BE2C (cell line): ENCODE measurements around the gene DMC1.
"Not testable (repeated sequence)": the region's sequence is repeated elsewhere in the genome, so short reads cannot be mapped to it uniquely, and the experiment has no call there.

Experiments
- DNase-seq: peaks from one replicate; pipeline ENCODE4 v3.0.0-alpha.2; 2020
- H3K27me3 ChIP-seq: fragments of 250-450 bp; sonication (Bioruptor Pico); 2 replicates; pipeline ENCODE4 v1.5.1; 2020; ENCODE audit warnings: mild to moderate bottlenecking
- H3K36me3 ChIP-seq: fragments of 250-450 bp; sonication (Bioruptor Pico); 2 replicates; pipeline ENCODE4 v1.5.1; 2020; ENCODE audit warnings: mild to moderate bottlenecking
- H3K4me1 ChIP-seq: fragments of 250-450 bp; sonication (Bioruptor Pico); 2 replicates; pipeline ENCODE4 v1.5.1; 2020
- H3K4me3 ChIP-seq: 2 replicates; pipeline ENCODE4 v1.5.1; 2011; ENCODE audit warnings: low read depth, low read length
- H3K9me3 ChIP-seq: fragments of 250-450 bp; sonication (Bioruptor Pico); 2 replicates; pipeline ENCODE4 v1.5.1; 2020
- TF ChIP-seq, protein P1 (sequence below): IDR thresholded peaks from 2 replicates; pipeline ENCODE4 v1.5.1; 2012; ENCODE audit warnings: mild to moderate bottlenecking, low read depth, low read length

The DMC1 gene

DNA sequence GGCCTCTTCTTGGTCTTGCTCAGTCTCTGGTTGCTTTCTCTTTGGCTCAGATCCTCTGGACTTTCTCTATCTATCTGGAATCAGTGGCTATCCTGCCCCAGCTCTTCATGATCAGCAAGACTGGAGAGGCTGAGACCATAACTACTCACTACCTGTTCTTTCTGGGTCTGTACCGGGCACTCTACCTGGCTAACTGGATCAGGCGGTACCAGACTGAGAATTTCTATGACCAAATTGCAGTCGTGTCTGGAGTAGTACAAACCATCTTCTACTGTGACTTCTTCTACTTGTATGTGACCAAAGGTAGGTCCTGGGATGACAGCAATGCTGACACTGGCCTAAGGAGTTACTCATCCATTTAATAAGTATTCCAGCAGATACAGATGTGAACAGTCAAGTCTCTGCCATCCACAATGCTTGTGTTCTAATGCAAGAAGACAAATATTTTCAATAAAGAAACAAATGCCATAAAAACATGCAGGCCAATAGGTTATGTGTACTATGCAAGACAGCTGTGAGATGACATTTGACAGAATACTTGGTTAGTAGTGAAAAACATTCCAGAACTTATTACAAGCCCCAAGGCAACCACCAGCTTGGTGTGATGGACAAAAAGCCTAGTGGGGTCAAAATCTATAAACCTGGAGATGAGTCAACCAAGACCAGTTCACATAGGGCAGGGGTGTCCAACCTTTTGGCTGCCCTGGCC is 88.7 kb downstream of the DMC1 start:
- Histone ChIP-seq H3K36me3 (peaks cover 56% of the 10 kb centered on the region), H3K4me1 (no peaks in the 10 kb centered on the region), H3K9me3 (no peaks in the 10 kb centered on the region), H3K4me3 (no peak overlapping the region), H3K27me3 (no peaks in the 10 kb centered on the region)
- TF ChIP-seq, protein P1, sequence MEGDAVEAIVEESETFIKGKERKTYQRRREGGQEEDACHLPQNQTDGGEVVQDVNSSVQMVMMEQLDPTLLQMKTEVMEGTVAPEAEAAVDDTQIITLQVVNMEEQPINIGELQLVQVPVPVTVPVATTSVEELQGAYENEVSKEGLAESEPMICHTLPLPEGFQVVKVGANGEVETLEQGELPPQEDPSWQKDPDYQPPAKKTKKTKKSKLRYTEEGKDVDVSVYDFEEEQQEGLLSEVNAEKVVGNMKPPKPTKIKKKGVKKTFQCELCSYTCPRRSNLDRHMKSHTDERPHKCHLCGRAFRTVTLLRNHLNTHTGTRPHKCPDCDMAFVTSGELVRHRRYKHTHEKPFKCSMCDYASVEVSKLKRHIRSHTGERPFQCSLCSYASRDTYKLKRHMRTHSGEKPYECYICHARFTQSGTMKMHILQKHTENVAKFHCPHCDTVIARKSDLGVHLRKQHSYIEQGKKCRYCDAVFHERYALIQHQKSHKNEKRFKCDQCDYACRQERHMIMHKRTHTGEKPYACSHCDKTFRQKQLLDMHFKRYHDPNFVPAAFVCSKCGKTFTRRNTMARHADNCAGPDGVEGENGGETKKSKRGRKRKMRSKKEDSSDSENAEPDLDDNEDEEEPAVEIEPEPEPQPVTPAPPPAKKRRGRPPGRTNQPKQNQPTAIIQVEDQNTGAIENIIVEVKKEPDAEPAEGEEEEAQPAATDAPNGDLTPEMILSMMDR, result no peak
- no peak for DNase-seq

DNA sequence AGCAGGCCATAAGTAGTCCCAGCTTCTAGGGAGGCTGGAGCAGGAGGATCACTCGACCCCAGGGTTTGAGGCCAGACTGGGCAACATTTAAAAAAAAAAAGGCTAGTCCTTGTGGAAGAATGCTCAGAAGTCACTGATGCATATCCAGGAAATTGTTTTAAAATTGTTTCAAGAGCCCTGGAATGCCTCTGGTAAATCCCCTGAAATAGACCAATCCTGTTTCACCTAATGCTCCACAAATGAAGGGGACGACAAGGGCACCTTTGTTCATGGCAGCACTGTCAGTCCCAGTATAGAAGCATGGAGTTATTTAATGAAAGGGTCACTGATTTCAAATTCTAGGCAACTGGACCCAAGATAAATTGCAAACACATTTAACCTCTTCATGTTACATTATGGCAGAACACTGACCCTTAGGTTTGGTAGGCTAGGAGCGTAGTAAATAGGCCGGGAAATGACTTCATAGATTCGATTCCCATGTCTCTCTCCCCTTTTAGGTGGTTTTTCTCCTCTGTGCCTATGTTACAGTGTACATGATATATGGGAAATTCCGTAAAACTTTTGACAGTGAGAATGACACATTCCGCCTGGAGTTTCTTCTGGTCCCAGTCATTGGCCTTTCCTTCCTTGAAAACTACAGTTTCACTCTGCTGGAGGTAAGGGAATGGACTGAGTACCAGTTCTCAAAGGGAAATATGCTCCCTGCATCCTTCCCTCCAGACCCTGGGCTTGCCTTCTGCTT is 90.7 kb downstream of the DMC1 start:
- Histone ChIP-seq H3K36me3 (peaks cover 40% of the 10 kb centered on the region), H3K4me3 (no peak overlapping the region), H3K4me1 (no peaks in the 10 kb centered on the region), H3K9me3 (no peaks in the 10 kb centered on the region), H3K27me3 (no peaks in the 10 kb centered on the region)
- no peak for DNase-seq
- TF ChIP-seq, protein P1, result no peak

DNA sequence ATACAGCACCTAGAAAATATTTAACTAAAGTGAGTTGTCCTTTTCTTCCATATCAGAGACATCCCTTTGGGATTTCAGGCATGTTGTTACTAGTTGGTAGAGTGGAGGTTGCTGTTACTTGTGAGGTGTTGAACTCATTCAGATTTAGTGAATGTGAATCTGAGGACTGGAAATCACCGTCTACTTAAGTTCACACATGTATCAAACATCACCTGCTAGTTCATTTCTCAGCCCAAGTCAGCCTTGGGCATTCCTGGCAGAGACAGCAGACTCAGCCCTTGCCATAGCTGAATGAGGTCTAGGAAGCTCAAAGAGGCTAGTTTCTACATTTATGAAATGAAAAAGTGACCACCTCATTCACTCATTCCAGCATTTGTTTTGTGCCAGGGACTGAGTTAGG is 92.4 kb downstream of the DMC1 start:
- TF ChIP-seq, protein P1, result no peak
- no peaks in the 10 kb centered on the region for H3K9me3 ChIP-seq
- no peaks in the 10 kb centered on the region for H3K4me1 ChIP-seq
- no peak overlapping the region for H3K4me3 ChIP-seq
- no peak for DNase-seq
- H3K27me3 ChIP-seq, result no peaks in the 10 kb centered on the region
- peaks cover 23% of the 10 kb centered on the region for H3K36me3 ChIP-seq

DNA sequence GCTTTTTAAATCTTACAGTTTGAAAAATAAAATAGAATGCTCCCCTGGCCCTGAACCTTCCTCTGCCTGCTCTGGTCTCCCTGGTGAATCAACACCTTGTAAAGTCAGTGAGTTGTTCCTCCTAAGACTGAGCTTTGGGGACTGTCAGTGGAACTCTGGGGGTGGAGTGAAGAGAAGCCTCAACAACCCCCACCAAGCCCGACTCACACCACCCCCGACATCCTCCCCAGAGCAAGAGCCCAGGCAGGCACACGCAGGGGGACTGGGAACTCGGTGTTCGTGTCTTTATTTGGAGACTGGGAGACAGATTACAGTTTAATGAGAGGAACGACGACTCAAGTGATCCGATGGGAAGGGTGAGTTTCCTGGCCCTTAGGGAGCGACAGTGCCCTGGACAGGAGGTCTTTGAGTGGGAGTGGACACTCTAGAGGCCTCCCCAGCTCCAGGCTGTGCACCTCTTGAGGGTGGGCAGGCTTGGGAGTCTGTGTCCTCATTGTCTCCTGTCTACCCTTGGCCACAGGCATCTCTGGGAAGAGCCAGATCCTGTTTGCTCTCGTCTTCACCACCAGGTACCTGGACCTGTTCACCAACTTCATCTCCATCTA is 95.9 kb downstream of the DMC1 start:
- TF ChIP-seq, protein P1, result no peak
- H3K4me3 ChIP-seq, result no peak overlapping the region

DNA sequence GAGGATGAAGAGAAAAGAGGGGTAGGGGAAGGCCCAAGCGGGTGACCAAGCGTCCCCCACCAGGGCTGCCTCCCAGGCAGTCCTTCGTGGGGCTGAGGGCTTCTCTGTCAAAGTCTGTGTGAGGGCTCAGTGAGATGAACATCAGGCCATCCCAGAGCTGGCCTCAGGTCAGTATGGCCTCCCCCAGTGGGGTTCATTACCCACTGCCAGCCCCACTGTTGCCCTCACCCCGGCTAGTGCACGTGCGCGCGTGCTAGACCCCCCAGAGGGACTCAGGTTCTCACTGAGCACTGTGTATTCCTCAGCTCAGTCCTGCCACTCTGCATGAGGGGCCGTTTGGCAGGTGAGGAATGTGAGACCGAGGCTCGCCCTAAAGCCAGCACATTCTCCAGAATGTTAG is 98.7 kb downstream of the DMC1 start:
- DNase-seq, result no peak
- H3K36me3 ChIP-seq, result no peaks in the 10 kb centered on the region
- H3K4me1 ChIP-seq, result no peaks in the 10 kb centered on the region
- TF ChIP-seq, protein P1, result no peak
- no peak overlapping the region for H3K4me3 ChIP-seq
- H3K9me3 ChIP-seq, result no peaks in the 10 kb centered on the region
- no peaks in the 10 kb centered on the region; the same call in 1 of the 2 replicates for H3K27me3 ChIP-seq

More for the DNA sequence above, 95.9 kb downstream of the DMC1 start:
- H3K9me3 ChIP-seq, result no peaks in the 10 kb centered on the region
- DNase-seq, result no peak
- H3K36me3 ChIP-seq, result no peaks in the 10 kb centered on the region
- no peaks in the 10 kb centered on the region for H3K4me1 ChIP-seq
- H3K27me3 ChIP-seq, result no peaks in the 10 kb centered on the region; the same call in 1 of the 2 replicates

DNA sequence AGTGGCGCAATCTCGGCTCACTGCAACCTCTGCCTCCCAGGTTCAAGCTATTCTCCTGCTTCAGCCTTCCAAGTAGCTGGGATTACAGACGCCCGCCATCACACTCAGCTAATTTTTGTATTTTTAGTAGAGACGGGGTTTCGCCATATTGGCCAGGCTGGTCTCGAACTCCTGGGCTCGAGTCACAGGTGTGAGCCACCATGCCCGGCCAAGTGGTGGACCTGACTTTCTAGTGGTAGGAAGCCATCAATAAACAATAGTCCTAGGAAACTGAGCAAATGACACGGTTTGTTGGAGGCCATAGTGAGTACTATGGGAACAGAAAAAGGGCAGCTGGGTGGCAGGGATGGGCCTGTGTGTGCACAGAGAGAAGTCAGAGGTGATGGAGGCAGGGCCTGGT is 99.8 kb downstream of the DMC1 start:
- not testable (repeated sequence) for H3K27me3 ChIP-seq, DNase-seq, H3K4me3 ChIP-seq, H3K4me1 ChIP-seq, H3K36me3 ChIP-seq, H3K9me3 ChIP-seq
